ENCODE results near the gene SYT7.

Gene SYT7

DNA sequence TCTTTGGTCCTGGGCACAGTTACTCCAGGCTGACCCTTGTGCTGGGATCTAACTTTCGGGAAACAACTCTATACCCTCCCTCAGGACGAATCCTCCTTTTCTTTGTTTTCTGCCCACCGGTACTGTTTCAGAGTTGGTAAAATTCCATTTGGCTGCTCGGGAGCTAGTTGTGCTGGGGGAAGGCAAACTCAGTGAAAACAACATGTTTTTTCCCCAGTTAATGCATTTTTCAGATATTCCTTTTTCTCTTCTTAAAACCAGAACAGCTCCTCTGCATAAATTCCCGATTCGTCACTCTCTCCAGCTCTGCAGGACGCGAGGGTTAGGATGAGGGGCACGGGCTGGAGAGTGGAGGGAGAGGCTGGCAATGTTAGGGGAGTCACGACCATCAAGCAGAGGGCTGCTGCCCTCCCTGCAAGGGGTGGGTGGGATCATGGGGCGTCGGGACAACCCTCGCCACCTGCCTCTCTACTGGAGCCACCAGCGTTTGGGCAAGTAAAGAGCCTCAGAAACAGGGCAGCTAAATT, 41.0 kb downstream of the SYT7 start:
- no peak for DNase-seq (ENCODE audit: extremely low read depth, low read depth)
- no peak for TF ChIP-seq CTCF (IDR thresholded peaks at IDR 0.05; ENCODE audit: low read depth, low read length)

DNA sequence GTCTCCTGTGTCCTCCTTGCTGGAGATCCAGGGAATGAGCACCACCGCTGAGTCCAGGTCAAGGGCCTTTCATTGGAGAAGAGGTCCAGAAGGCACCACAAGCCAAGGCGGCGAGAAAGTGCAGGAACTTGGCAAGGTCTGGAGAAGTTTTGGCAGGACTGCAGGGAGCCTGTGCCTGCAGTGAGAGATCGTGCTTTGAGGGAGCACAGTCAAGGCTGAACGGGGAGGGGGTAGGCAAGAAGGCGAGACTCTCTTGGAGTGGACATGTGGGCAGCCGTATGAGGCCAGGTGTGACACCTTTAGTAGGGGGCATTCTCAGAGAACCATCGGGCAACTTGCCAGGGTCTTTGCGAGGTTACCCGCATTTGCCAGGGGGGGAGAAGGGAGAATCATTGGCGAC, 41.9 kb downstream of the SYT7 start:
- no peak for DNase-seq (ENCODE audit: extremely low read depth, low read depth)
- TF ChIP-seq CTCF (IDR thresholded peaks at IDR 0.05; ENCODE audit: low read depth, low read length), result no peak

DNA sequence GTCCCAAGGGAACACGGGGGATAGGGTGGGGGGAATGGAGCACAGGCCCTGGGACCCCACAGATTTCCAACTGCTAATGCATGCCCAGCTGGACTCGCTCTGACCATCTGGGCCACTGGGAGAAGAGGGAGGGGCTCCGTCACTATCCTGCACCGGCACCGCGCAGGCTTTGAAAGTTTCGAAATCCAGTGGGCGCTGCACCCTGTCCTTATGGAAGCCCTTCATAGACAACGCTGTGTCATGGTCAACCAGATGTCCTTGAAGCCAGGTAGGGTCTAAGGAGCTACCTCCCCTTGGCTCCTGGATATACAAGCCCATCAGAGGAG, 42.3 kb downstream of the SYT7 start:
- TF ChIP-seq CTCF (IDR thresholded peaks at IDR 0.05; ENCODE audit: low read depth, low read length), result no peak
- no peak for DNase-seq (ENCODE audit: extremely low read depth, low read depth)

- TF ChIP-seq CTCF (IDR thresholded peaks at IDR 0.05; ENCODE audit: low read depth, low read length), result no peak
- DNase-seq (ENCODE audit: extremely low read depth, low read depth), result no peak
Measured at GRCh38 chr11:61537326-61537725, 43.5 kb downstream of the SYT7 start.

- DNase-seq (ENCODE audit: extremely low read depth, low read depth), result no peak
- no peak for TF ChIP-seq CTCF (IDR thresholded peaks at IDR 0.05; ENCODE audit: low read depth, low read length)
Measured at GRCh38 chr11:61536676-61537270, 44.1 kb downstream of the SYT7 start.

GRCh38 chr11:61535998-61536675, 44.7 kb downstream of the SYT7 start:
- DNase-seq (ENCODE audit: extremely low read depth, low read depth), result no peak
- TF ChIP-seq CTCF (IDR thresholded peaks at IDR 0.05; ENCODE audit: low read depth, low read length), result no peak

DNA sequence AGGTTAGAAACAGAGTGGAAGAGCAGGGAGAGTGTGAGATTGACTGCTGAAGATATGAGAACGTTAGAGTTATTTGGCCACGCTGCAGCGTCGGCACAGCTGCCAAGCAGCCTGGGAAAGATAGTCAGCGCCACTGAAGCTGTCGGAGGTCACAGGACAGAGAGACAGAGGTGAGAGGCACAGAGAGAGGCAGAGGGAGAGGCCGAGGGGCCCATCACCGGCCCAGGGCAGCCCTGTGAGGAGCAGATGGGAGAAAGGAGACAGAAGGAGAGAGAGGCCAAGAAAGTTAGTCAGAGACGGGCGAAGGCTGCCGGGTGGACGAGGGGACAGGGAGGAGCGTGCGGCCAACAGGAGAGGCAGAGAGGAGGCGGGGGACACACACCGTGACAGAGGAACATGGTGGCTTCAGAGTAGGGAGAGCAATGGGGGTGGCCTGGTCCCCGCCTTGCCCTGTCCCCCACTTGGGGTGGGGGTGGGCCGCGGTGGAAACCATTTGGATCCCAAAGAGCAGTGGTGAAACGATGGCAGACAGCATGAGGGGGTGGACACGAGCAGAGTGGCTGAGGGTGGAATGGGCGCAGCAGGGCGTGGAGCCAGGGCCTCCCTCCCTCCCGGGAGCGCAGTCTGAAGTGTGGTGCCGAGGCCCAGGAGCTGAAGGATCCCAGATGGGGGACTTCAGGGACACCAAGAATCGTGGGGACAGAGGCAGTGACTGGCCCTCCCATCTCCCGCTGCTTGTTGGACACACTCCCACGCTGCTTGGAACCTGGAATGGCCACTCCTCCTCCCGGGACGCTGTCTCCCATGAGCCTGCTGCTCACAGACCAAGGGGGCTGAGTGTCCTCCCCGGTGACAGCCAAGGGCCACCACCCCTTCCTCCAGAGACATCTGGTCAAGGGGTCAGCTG, 45.7 kb downstream of the SYT7 start:
- no peak for DNase-seq (ENCODE audit: extremely low read depth, low read depth)
- TF ChIP-seq CTCF (IDR thresholded peaks at IDR 0.05; ENCODE audit: low read depth, low read length), result no peak

All from AG09319 (cell line).